Measurements from ENCODE around the gene KLRD1.
A peak's percentile ranks its signal among the peaks of the same experiment; 100 is the strongest.
"Not testable (repeated sequence)": the region's sequence is repeated elsewhere in the genome, so short reads cannot be mapped to it uniquely, and the experiment has no call there.

KLRD1 gene, protein sequence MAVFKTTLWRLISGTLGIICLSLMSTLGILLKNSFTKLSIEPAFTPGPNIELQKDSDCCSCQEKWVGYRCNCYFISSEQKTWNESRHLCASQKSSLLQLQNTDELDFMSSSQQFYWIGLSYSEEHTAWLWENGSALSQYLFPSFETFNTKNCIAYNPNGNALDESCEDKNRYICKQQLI

DNA sequence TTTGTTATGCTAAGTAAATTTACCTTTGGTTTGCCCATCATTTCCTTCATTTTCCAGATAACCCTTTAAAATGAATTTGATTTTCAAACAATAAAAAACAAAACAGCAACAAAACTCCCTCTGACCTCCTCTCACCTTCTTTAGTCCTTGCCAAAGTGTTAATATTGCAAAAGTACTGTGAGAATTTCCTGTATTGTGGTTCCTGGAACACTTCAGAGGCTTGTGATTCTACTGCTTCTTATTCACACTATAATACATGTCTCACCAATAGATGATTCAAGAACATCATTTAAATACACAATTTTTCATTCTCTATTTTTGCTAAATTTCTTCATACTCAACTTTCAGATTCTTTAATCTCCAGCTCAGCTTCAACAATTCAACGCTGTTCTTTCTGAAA lies at the start of gene KLRD1:
Gene KLRD1 (plus strand): TSS at position 241 of the 400 bp plus-strand sequence. CDS start 208 bp downstream, outside the sequence.
- no peak for DNase-seq

DNA sequence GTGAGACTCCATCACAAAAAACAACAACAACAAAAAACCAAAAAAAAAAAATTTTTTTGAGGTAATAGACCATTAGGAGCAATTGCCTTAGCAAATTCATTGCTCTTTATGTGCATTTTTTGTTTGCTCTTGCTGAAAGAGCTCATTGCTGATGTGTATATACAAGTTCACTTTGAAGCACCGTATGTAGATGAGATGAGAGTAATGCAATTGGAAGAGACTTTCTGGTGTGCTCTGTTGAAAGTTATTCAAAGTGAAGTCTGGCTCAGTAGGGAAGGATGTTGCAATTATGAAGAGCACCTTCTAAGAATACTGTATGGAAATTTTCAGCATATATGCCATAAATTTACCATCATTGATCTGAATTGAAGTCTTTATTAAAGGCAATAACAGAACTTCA lies 46.7 kb upstream of the KLRD1 start:
- DNase-seq: no peak

DNA sequence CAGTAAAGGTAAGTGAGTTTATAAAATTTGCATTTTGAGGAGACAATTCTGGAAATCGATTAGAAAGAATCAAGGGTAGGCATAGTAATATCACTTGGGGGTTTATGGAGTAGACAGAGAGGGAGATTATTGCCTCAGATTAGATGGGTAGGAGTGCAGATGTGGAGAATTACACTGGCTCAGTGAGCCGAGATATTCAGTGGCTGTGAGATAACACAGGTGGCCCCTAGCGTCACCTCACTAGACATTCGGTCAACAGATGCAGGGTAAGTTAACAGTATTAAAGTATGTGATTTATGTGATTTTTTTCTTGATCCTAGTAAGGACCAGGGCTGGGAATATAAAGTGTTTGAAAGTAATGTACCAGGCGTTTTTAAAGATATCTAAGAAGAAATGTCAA lies 39.6 kb upstream of the KLRD1 start:
- DNase-seq: no peak

DNA sequence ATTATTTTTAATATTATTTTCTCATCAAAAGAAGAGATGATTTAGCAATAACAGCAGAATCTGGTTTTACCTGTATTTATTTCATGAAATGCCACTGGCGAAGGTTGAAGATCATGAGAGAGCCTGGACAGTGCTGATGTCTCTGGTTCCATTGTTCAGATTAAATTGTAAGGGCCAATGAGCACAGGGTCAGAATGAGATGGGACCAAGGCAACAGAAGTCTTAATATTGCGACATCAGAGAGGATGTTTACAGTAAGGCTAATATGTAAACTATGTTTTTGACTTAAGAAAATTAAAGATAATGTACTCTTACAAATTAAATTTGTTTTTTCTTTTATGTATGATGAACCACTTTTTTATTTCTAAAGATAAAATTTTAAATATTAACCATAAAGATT lies 35.2 kb upstream of the KLRD1 start:
- no peak for DNase-seq

DNA sequence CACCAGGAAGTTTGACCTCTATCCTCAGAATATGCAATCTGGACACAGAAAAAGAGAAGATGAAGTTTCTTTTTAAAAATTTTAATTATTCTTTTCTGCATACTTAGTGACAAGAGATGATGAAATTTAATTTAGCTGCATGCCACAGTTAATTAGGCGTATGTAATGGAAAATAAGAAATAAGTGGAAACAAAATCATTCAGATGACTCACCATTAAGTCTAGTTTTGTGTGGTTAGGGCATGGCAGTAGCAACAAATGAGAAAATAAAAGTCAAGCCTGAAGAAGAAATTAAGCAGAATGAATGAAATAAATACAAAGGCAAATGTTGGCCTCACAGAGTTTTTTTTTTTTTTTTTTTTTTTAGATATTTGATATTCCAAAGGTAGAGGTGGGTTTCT lies 30.9 kb upstream of the KLRD1 start:
- DNase-seq: no peak

DNA sequence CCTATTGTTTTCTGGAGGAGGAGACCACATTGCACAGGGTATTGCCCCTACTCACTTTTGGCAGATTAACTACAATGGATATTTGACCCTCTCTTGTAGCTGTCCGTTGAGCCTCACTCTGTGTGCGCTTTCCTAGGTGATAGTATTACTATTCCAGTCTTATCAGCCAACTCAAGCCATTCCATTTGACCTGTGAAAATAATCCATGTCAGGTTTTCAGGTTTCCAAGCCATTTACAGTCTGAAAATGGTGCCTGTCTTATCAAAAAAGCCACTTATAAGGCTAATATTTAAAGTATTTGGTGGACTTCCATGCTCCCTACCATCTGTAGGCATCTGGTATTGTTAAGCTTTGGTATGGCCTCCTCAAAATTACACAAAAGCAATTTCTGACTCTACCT lies 29.6 kb upstream of the KLRD1 start:
- no peak for DNase-seq

DNA sequence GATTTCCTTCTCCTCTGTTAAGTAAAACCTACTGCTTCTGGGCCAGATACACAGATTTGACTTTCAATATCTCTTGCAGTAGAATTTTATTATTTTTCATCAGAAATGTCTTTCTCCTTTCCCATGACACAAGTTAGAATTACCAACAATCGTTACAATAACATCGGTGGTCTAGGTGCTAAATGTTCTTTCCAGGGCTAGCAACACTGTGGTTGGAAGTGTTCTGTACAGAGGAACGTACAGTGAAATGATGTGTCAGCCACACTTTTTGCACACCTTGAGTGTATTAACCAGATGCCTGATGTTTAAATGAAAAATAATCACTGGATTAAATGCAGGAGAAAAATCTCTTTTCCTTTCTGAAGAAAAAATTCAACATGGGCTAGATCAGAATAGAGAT lies 27.7 kb upstream of the KLRD1 start:
- DNase-seq: no peak

DNA sequence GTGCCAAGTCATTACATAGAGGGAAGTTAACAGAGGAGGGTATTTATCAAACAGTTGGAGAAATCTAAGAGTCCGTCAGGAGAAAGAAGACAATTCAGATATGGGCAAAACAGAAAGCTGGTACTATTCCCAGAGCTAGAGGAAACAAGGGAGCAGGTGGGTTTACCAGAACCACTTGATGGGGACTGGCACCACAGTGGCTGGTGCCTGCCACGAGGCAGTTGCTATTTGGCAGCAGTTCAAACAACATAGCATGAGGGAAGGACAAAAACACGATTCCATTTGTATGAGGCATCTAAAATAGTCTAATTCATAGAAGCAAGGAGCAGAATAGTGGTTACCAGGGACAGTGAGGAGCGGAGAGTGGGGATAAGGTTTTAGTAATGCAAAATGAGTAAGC lies 24.6 kb upstream of the KLRD1 start:
- DNase-seq: no peak

DNA sequence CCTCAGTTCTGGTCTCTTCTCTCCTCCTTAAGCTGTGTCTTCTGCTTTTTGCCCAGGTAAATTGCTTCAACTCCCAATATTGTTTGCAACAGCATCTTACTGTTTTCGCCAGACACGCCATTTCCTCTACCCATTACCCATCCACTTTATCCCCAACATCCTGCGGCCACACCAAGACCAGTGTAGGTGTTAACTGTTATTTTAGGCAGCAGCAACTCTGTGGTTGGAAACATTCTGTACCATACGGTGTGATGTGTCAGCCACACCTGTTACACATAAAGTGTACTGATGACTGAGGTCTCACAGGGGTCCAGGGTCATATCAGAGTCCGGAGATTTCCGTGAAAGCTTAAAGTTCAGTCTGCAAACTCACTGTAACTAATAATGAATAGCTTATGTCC lies 21.8 kb upstream of the KLRD1 start:
- DNase-seq: no peak

DNA sequence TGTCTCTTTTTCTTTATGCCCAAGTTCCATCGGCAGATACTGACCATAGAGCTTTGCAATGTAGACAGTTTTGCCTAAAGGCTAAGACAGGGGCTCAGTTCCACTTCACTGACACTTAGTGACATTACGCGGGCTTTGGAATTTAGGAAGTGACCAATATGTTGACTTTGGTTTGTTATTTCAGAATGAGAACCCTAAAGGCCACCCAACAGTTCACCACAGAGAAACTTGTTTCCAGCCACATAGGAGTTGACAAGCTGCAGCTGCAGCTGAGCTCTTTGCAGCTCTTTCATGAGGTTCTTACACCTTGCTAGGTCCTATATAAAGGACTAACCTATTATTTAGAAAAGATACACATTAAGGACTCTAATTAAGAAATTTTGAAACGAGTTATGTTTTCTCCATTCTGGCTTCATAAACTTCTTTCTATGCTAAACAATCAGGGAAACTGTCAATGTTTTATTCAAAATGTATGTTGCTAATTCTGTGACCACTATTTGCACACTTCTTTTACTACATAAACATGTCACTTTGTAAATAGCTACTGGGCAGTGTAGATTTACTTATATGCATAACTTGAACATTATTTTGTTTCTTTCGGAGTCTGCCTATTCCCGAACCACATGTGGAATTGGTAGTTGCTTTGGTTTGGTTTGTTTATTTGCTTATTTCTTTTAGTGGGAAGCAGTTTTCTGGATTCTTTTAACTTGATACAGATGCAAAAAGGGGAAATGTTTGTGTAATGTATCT lies 18.5 kb upstream of the KLRD1 start:
- no peak for DNase-seq

DNA sequence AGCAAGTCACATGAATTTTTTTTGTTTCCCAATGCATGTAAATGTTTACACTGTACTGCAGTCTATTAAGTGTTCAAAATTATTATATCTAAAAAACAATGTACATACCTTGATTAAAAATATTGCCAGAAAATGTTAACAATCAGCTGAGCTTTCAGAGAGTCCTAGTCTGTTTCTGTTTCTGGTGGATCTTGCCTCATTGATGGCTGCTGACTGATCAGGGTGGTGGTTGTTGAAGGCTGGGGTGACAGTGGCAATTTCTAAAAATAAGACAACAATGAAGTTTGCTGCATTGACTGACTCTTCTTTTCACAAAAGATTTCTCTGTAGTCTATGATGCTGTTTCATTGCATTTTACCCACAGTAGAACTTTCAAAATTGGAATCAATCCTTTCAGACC lies 16.6 kb upstream of the KLRD1 start:
- no peak for DNase-seq

DNA sequence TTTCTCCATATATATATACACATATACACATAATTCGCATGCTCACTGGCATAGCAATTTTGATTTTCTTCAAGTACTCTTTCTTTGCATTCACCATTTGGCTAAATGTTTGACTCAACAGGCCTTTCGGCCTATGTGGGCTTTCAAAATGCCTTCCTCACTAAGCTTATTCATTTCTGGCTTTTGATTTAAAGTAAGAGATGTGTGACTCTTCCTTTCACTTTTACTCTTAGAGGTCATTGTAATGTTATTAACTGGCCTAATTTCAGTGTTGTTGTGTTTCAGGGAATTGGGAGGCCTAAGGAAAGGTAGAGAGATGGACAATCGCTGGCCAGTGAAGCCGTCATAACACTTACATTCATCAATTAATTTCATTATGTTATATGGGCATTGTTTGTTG lies 14.5 kb upstream of the KLRD1 start:
- DNase-seq: no peak

DNA sequence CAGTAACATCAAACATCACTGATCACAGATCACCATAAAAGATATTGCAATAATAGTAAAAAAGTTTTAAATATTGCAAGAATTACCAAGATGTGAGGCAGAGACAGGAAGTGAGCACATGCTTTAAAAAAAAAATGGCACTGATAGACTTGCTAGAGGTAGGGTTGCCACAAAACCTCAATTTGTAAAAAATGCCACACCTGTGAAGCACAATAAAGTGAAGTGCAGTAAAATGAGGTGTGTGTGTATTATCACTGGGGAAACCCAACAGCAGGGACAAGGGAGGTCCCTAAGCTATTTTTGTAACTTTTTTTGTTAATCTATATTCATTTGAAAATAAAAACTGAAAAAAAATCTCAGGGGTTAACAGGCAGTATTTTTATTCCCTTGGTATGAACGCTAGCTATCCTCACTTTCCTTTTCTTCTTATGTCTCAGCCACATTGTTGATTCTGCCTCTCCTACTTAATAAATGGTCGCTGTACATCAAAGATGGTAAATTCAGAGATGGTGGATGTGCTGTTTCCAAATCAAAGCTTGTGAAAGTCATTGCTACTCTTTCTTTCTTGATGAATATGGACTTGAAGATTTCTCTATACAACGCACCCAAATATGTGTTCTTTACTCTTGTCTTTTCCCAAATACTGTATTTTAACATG lies 14.0 kb upstream of the KLRD1 start:
- DNase-seq: no peak

DNA sequence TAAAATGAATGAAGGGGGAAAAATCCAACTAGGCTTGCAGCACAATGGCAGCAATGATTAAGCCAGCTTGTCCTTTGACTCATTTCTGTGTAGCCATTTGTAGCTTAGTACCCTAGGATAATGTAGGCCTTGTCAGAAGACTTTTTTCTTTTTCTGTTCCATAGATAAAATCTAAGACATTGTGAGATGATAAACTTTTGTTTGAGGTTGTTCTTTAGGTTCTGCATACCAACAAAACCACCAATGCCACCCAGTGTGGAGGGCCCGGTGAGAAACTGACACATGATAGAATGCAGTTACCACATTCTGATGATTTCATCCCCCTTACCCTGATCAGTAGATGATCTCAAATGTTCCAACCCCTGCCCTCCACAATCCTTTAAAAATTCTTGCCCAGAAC lies 6.6 kb upstream of the KLRD1 start:
- DNase-seq: no peak

DNA sequence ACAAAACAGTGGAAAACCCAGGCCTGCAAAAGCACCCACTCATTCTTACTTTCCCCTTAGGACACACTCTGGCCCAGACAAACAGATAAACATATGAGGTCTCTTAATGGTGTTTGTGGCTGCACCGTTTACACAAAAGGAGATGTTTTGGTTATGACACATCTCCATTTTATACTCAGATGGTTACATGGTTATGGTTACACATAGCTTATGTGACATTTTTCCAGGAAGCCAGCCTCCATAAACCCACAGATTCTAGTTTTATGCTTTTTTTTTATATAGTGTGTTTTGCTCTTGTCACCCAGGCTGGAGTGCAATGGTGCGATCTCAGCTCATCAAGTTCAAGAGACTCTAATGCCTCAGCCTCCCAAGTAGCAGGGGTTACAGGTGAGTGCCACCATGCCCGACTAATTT lies 3.5 kb upstream of the KLRD1 start:
- peak; percentile 23 for DNase-seq

DNA sequence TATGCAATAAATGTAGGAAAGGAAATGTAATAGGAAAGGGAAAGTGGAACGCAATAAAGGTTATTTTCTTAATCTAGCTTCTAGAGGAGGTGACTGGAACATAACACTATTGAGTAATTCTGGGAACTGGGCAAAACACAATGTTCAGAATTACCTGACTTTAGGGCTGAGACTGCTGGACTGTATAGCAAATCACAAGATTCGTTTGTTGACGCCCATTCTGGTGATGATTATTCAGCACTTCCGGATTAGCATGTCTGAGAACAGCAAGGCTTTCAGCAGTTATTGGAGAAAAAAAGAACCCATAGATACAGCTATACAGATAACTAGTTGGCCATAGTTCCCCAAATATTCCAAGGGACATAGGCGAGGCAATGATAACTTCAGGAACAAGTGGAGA lies 2.3 kb upstream of the KLRD1 start:
- no peak for DNase-seq

DNA sequence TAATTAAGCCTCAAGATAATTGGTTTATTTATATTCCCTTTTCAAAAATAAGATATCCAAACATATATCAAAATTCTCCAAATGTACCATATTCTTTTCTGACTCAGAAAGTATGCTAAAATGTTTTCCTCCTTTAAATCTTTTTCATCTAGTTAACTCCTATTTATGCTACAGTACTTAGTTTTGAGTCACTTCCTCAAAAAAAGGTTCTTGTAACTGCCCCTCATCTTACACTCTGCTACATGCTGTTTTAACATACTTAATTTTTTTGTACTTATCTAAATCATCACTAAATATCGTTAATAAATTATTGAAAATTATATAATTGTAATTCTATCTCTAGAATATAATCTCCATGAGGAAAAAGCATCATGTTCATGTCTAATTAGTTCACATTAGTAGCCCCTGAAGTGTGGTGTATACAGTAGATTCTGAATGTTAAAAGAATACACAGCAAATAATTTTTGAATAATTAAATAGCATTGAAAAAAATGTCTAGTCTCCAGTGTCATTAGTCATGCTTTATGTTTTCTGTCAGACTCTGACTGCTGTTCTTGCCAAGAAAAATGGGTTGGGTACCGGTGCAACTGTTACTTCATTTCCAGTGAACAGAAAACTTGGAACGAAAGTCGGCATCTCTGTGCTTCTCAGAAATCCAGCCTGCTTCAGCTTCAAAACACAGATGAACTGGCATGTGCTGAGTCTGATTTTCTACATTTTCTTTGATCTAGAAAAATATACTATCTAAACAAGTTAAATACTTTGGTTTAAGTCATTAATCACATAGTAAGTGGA lies 3.5 kb downstream of the KLRD1 start:
- DNase-seq: no peak

DNA sequence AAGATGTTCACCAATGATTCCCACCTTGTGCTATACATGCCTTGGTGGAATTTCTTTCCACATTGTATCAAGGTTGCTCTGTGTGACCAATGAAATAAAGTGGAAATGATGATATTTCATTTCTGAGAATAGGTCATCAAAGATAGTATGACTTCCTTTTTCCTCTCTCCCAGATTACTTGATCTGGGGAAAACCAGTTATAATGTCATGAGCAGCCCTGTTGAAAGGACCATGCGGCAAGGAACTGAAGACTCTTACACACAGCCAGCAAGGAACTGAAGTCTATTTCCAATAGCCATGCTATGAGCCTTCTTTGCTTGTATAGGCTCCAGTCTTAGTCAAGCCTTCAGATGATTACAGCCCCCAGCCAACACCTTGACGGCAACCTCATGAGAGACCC lies 11.7 kb downstream of the KLRD1 start:
- no peak for DNase-seq

DNA sequence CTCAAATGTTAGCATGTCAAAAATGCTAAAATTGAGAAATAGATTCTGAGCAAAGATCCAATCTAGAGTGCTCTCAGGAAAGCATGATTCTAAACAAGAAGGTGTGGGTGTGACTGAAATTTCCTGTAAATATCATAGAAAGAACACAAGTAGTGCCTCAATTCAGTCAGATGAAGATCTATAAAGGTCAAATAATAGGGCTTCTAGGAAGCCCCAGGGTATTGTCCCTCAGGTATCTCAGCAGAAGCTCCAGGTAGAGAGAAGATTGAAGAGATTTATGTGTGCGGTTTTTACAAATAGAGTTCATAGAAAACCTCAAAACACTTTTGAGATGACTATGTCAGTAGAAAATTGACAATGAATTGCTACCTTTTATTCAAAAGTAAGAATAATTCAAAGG lies 13.0 kb downstream of the KLRD1 start:
- no peak for DNase-seq

DNA sequence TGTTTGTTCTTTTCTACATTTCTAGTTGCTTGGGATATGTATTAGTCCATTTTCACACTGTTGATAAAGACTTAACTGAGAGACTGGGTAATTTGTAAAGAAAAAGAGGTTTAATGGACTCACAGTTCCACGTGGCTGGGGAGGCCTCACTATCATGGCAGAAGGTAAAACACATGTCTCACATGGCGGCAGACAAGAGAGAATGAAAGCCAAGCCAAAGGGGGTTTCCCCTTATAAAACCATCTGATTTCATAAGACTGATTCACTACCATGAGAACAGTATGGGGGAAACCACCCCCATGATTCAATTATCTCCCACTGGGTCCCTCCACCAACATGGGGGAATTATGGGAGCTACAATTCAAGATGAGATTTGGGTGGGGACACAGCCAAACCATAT lies 21.0 kb downstream of the KLRD1 start:
- peak; percentile 2 for DNase-seq

DNA sequence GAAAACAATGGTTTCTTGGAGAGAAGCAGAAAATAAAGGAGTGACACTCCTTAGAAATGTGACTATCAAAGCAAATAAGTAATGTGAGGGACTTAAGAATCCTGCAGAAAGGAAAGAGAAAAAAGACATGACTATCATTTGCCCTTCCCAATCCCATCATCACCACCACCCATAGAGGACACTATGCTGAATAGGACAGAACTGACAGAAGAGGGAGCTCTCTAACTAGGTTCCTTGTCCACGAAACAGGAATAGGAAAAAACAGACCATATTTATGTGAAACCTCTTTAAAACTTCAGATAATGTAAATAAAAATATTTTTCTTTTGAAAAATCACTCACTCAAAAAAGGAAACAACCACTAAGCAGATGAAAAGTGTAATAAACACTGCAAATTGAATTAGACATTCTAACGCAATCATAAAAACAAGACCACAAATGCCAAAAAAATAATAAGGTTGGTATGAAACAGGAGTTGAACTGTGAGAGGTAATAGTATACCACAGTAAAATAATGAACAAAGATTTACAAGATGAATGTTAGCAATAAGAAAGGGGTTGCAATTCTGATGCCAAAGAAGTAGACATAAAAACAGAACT lies 24.1 kb downstream of the KLRD1 start:
- no peak for DNase-seq

DNA sequence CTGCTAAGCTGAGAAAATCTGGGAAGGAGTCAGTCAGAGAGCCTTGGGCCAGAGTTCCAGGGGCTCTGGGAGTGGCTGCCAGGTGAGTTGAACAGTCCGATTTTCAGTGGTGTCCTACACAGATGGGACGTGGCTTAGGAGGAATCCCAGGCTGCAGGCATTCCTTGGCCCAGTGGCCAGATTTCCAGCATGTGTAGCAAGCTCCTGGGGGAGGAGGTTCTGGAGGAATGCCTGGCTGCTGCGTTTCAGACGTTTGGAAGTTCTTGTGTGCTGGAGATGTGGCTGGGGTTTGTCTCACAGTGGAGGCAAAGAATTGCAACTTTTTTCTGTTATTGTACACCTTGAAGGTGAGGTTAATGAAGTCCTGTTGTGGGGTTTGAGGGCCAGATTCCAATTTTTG lies 28.5 kb downstream of the KLRD1 start:
- DNase-seq: not testable (repeated sequence)

DNA sequence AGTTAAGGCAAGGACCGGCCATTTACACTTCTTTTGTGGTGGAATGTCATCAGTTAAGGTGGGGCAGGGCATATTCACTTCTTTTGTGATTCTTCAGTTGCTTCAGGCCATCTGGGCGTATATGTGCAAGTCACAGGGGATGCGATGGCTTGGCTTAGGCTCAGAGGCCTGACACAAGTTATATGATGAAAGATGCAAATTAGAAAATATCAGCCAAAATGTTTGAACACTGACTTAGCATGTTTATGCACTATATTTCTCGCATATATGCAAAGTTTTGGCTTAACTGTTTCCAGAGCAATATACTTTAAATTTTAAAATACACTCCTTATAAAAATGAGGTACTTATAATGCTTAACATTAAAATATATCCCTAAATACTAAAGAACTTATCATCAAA lies 30.8 kb downstream of the KLRD1 start:
- DNase-seq: not testable (repeated sequence)
